Ishikawa (cell line): ENCODE data around the gene GSTO2.

Experiments
- EP300 ChIP-seq: IDR thresholded peaks from 2 replicates; pipeline ENCODE4 v1.6.1; 2012; ENCODE audit warnings: borderline replicate concordance
- FOXM1 ChIP-seq: IDR thresholded peaks from 2 replicates; pipeline ENCODE4 v1.6.1; 2012; ENCODE audit warnings: low read depth, borderline replicate concordance
- NFIC ChIP-seq: IDR thresholded peaks from 2 replicates; pipeline ENCODE4 v1.6.1; 2012
- RAD21 ChIP-seq: IDR thresholded peaks from 2 replicates; pipeline ENCODE4 v1.6.1; 2012; ENCODE audit warnings: low read depth
- TAF1 ChIP-seq: IDR thresholded peaks from 2 replicates; pipeline ENCODE4 v1.6.1; 2012; ENCODE audit warnings: low read depth, mild to moderate bottlenecking
- TCF12 ChIP-seq: IDR thresholded peaks from 2 replicates; pipeline ENCODE4 v1.6.1; 2012; ENCODE audit warnings: low read depth
- TEAD4 ChIP-seq: IDR thresholded peaks from 2 replicates; pipeline ENCODE4 v1.6.1; 2012
- ZBTB7A ChIP-seq: IDR thresholded peaks from 2 replicates; pipeline ENCODE4 v1.6.1; 2012; ENCODE audit warnings: low read depth
- TF ChIP-seq, protein P1 (sequence below): IDR thresholded peaks from 2 replicates; pipeline ENCODE4 v1.6.1; 2012
- TF ChIP-seq, protein P2 (sequence below): IDR thresholded peaks from 2 replicates; pipeline ENCODE4 v1.6.1; 2012
- TF ChIP-seq, protein P3 (sequence below): IDR thresholded peaks from 2 replicates; pipeline ENCODE4 v1.6.1; 2012; ENCODE audit warnings: low read depth, mild to moderate bottlenecking

DNA sequence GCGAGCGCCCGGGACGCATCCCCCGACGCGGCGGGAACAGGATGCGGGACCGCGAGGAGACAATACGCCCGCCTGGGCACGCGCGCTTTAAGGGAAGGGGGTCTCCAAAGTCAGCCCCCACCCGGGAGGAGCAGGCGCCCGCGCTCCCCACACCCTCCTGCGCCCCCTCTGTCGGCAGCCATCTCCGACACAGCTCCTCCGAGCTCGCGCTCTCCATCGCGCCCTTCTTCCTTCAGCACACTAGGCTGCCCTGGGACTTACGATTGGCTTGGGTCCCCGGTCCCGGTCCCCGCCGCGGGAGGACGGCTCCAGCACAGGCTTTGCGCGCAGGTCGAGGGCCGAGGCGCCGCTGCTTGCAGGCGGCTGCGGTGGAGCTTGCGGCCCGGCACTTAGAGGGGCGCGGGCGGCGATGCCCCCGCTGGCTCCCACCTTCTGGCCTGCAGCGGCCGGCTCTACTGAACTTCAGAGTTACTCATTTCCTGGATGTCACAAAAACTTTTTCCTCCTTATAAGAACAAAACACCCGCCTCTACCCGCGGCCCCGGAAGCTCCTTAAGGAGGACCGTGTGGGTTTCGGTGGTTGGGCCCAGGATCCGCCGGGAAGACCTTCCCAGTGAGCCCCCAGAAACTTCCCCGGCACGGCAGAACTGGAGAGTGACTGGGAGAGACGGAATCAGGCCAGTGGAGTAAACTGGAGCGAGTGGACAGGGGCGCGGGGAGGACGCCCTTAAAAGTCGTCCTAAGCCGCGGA is 69.2 kb downstream of the GSTO2 start, which contains the start of gene ITPRIP:
- no peak for TF ChIP-seq TAF1
- TF ChIP-seq, protein P1, sequence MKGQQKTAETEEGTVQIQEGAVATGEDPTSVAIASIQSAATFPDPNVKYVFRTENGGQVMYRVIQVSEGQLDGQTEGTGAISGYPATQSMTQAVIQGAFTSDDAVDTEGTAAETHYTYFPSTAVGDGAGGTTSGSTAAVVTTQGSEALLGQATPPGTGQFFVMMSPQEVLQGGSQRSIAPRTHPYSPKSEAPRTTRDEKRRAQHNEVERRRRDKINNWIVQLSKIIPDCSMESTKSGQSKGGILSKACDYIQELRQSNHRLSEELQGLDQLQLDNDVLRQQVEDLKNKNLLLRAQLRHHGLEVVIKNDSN, result no peak
- TF ChIP-seq, protein P2, sequence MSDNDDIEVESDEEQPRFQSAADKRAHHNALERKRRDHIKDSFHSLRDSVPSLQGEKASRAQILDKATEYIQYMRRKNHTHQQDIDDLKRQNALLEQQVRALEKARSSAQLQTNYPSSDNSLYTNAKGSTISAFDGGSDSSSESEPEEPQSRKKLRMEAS, result peak; percentile 73
- no peak for TF ChIP-seq RAD21
- TF ChIP-seq, protein P3, sequence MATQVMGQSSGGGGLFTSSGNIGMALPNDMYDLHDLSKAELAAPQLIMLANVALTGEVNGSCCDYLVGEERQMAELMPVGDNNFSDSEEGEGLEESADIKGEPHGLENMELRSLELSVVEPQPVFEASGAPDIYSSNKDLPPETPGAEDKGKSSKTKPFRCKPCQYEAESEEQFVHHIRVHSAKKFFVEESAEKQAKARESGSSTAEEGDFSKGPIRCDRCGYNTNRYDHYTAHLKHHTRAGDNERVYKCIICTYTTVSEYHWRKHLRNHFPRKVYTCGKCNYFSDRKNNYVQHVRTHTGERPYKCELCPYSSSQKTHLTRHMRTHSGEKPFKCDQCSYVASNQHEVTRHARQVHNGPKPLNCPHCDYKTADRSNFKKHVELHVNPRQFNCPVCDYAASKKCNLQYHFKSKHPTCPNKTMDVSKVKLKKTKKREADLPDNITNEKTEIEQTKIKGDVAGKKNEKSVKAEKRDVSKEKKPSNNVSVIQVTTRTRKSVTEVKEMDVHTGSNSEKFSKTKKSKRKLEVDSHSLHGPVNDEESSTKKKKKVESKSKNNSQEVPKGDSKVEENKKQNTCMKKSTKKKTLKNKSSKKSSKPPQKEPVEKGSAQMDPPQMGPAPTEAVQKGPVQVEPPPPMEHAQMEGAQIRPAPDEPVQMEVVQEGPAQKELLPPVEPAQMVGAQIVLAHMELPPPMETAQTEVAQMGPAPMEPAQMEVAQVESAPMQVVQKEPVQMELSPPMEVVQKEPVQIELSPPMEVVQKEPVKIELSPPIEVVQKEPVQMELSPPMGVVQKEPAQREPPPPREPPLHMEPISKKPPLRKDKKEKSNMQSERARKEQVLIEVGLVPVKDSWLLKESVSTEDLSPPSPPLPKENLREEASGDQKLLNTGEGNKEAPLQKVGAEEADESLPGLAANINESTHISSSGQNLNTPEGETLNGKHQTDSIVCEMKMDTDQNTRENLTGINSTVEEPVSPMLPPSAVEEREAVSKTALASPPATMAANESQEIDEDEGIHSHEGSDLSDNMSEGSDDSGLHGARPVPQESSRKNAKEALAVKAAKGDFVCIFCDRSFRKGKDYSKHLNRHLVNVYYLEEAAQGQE, result no peak
- peak; percentile 72; the same call in 1 of the 2 replicates for TF ChIP-seq ZBTB7A
- TF ChIP-seq FOXM1, result no peak
- peak; percentile 4; the same call in 1 of the 2 replicates for TF ChIP-seq NFIC
- TF ChIP-seq EP300, result no peak; the same call in 1 of the 2 replicates
- TF ChIP-seq TCF12, result no peak; the same call in 1 of the 2 replicates
- no peak for TF ChIP-seq TEAD4
